Hepatocyte (in vitro differentiated cells): ENCODE data around the gene ZBTB32. TPM values are rescaled to one million over a fixed set of nuclear protein-coding genes. Genes with fewer than 3 reads are reported as not detected.

Source experiments
- DNase-seq: peaks from one replicate; pipeline ENCODE4 v3.0.0-alpha.2; 2016; ENCODE audit warnings: low spot score
- H2AFZ ChIP-seq: fragments of 200-600 bp; sonication (generic); 2 replicates; pipeline ENCODE4 v1.6.0; 2016; ENCODE audit warnings: antibody characterized with exemption, mild to moderate bottlenecking
- H3K27ac ChIP-seq: fragments of 200-600 bp; sonication (generic); 2 replicates; pipeline ENCODE4 v1.5.1; 2016; ENCODE audit warnings: mild to moderate bottlenecking
- H3K27me3 ChIP-seq: fragments of 200-600 bp; sonication (generic); 2 replicates; pipeline ENCODE4 v1.6.1; 2016
- H3K36me3 ChIP-seq: fragments of 200-600 bp; sonication (generic); replicated peaks from 2 replicates; pipeline ENCODE4 v1.5.1; 2016; ENCODE audit warnings: low read depth; ENCODE audit not compliant: insufficient read depth
- H3K4me1 ChIP-seq: fragments of 200-600 bp; sonication (generic); 2 replicates; pipeline ENCODE4 v1.5.1; 2016; ENCODE audit warnings: mild to moderate bottlenecking, moderate library complexity; ENCODE audit not compliant: insufficient read depth
- H3K4me2 ChIP-seq: fragments of 200-600 bp; sonication (generic); 2 replicates; pipeline ENCODE4 v1.6.0; 2016
- H3K4me3 ChIP-seq: fragments of 200-600 bp; sonication (generic); 2 replicates; pipeline ENCODE4 v1.5.1; 2016; ENCODE audit warnings: mild to moderate bottlenecking
- H3K79me2 ChIP-seq: fragments of 200-600 bp; sonication (generic); 2 replicates; pipeline ENCODE4 v1.6.0; 2017; ENCODE audit warnings: mild to moderate bottlenecking
- H3K9me2 ChIP-seq: fragments of 200-600 bp; sonication (generic); replicated peaks from 2 replicates; pipeline ENCODE4 v1.6.0; 2017; ENCODE audit warnings: mild to moderate bottlenecking; ENCODE audit not compliant: insufficient read depth
- H3K9me3 ChIP-seq: fragments of 200-600 bp; sonication (generic); 2 replicates; pipeline ENCODE4 v1.5.1; 2016; ENCODE audit warnings: low read depth, mild to moderate bottlenecking
- H4K20me1 ChIP-seq: fragments of 200-600 bp; sonication (generic); 2 replicates; pipeline ENCODE4 v1.6.0; 2016; ENCODE audit warnings: mild to moderate bottlenecking; ENCODE audit not compliant: insufficient read depth, poor library complexity, severe bottlenecking
- CTCF ChIP-seq: fragments of 200-600 bp; sonication (generic); IDR thresholded peaks from 2 replicates; pipeline ENCODE4 v1.5.1; 2016; ENCODE audit warnings: antibody characterized with exemption, mild to moderate bottlenecking; ENCODE audit not compliant: poor library complexity
- EZH2 ChIP-seq: fragments of 200-600 bp; sonication (generic); IDR thresholded peaks from 2 replicates; pipeline ENCODE4 v1.6.1; 2016; ENCODE audit warnings: antibody characterized with exemption, mild to moderate bottlenecking, borderline replicate concordance
- EZH2phosphoT487 ChIP-seq: fragments of 200-600 bp; sonication (generic); IDR thresholded peaks from one replicate; pipeline ENCODE4 v1.6.1; 2018; ENCODE audit warnings: antibody characterized with exemption, mild to moderate bottlenecking, low read depth, moderate library complexity; ENCODE audit not compliant: unreplicated experiment, severe bottlenecking
- WGBS: methylation state at CpG from one replicate; pipeline ENCODE4 v1.1.6; 2016; ENCODE audit warnings: low lambda C conversion rate; ENCODE audit errors: missing lambda C conversion rate; 5-methylcytosine and 5-hydroxymethylcytosine counted together
- polyA plus RNA-seq: library from polyadenylated mRNA; unstranded; fragments of >200 nt; fragmentation: Nextera tagmentation; extraction: Ambion mirVana; gene quantifications from 2 replicates; pipeline ENCODE4 v1.2.1, GENCODE V29; 2016
- total RNA-seq: library from RNA; depleted of rRNA; stranded (reverse); fragments of >200 nt; gene quantifications from 2 replicates; pipeline ENCODE4 v1.2.3, GENCODE V29; 2014

ZBTB32 gene
- total and polyA plus RNA-seq, 2 experiments from 2014 or later: 0.11 TPM; not detected in 1

GRCh38 chr19:35743640-35744429 lies 39.5 kb downstream of the ZBTB32 start:
- 96% methylated on average over 19 of the region's 19 CpGs for WGBS
- no peaks in the 10 kb centered on the region for H4K20me1 ChIP-seq
- H2AFZ ChIP-seq: no peak overlapping the region
- H3K4me3 ChIP-seq: no peak overlapping the region
- TF ChIP-seq CTCF: no peak
- TF ChIP-seq EZH2phosphoT487: no peak
- TF ChIP-seq EZH2: no peak
- peak overlapping the region; percentile 77 for H3K4me2 ChIP-seq
- no peaks in the 10 kb centered on the region for H3K9me3 ChIP-seq
- H3K27me3 ChIP-seq: no peaks in the 10 kb centered on the region
- no peak for DNase-seq
- H3K4me1 ChIP-seq: peaks cover 9% of the 10 kb centered on the region
- no peak overlapping the region for H3K27ac ChIP-seq
- H3K36me3 ChIP-seq: no peaks in the 10 kb centered on the region
- H3K79me2 ChIP-seq: peaks cover 23% of the 10 kb centered on the region
- no peaks in the 10 kb centered on the region for H3K9me2 ChIP-seq

GRCh38 chr19:35744430-35745327 lies 40.3 kb downstream of the ZBTB32 start:
- Histone ChIP-seq H3K9me3 (no peaks in the 10 kb centered on the region), H3K79me2 (peaks cover 28% of the 10 kb centered on the region), H4K20me1 (no peaks in the 10 kb centered on the region), H3K4me1 (peaks cover 15% of the 10 kb centered on the region), H3K36me3 (no peaks in the 10 kb centered on the region), H3K27me3 (no peaks in the 10 kb centered on the region), H3K4me3 (peak overlapping the region; percentile 34), H3K4me2 (peak overlapping the region; percentile 77), H3K27ac (peak overlapping the region; percentile 98), H3K9me2 (no peaks in the 10 kb centered on the region), H2AFZ (peak overlapping the region; percentile 60)
- 10% methylated on average over 39 of the region's 41 CpGs for WGBS
- peak; percentile 98 for DNase-seq
- TF ChIP-seq EZH2: no peak
- peak; percentile 54 for TF ChIP-seq CTCF

GRCh38 chr19:35745328-35746086 lies 41.1 kb downstream of the ZBTB32 start, which contains the start of the genes PSENEN and U2AF1L4:
Gene PSENEN (plus strand): TSS chr19:35745651. CDS start chr19:35745931, 280 bp downstream.
Gene U2AF1L4 (minus strand): TSS chr19:35745418. CDS start chr19:35745391, 27 bp downstream.
- Histone ChIP-seq H3K79me2 (peaks cover 35% of the 10 kb centered on the region), H4K20me1 (no peaks in the 10 kb centered on the region), H2AFZ (peak within 1 kb of the TSS; percentile 60), H3K27ac (peak within 1 kb of the TSS; percentile 98), H3K27me3 (no peaks in the 10 kb centered on the region), H3K4me3 (peak within 1 kb of the TSS; percentile 48), H3K9me3 (no peaks in the 10 kb centered on the region), H3K36me3 (no peaks in the 10 kb centered on the region), H3K9me2 (no peaks in the 10 kb centered on the region), H3K4me2 (peak within 1 kb of the TSS; percentile 93), H3K4me1 (peaks cover 15% of the 10 kb centered on the region)
- 1% methylated on average over 40 of the region's 40 CpGs for WGBS
- DNase-seq: peak; percentile 100
- TF ChIP-seq EZH2phosphoT487 (no peak), EZH2 (no peak)
